HG02981 (cell line): Measurements from ENCODE around the gene PARP1.
"Not testable (repeated sequence)": the region's sequence is repeated elsewhere in the genome, so short reads cannot be mapped to it uniquely, and the experiment has no call there.

Source experiments
- ATAC-seq: cut with Tn5 transposase; IDR thresholded peaks from one replicate; pipeline ENCODE4 v1.9.1; 2021; ENCODE audit warnings: mild to moderate bottlenecking, moderate library complexity; ENCODE audit not compliant: unreplicated experiment

The PARP1 gene

DNA sequence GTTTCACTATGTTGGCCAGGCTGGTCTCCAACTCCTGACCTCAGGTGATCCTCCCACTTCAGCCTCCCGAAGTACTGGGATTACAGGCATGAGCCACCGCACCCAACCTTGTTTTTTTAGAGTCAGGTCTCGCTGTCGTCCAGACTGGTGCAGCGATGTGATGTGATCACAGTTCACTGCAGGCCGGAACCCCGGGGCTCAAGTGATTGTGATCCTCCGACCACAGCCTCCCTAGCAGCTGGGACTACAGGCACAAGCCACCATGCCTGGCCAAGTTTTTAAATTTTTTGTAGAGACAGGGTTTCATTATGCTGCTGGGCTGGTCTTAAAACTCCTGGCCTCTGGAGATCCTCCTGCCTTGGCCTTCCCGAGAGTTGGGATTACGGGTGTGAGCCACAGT, 52.9 kb downstream of the PARP1 start:
- no peak for ATAC-seq

DNA sequence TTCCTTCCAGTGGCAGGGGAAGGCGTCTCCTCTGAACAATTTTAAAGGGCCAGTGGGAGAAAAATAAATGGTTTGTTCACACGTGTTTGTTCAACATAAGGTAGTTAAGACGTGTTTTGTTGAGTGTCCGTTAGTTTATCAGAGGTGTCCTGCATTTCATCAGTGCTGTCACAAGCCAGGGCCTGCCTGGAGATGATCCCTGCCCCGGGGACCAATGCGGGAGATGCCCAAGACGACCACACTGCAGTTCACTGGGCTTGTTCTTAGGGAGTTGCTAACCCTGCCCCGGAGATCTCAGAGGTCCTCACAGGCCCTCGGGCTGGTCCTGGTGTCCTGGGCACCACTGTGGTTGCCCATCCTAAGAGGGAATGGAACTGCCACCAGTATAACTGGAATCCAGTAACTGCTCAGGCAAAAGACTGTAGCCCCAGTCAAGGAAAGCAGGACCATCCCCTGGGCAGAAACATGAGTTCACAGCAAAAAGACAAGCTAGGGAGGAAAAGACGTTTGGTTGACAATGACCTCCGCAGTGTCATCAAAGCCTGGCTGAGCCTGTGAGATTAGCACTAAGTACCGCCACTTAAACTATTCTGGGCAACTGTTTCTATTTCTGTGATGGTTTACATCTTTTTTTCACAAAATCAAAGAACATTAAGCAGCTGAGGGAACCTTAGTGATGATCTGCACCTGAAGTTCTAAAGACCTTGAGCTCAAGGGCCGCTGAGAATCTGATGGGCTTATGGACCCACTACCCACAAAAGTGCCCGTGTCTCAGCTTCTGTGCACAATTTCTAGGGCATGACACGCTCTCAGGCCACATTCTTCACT, 54.0 kb downstream of the PARP1 start:
- no peak for ATAC-seq

DNA sequence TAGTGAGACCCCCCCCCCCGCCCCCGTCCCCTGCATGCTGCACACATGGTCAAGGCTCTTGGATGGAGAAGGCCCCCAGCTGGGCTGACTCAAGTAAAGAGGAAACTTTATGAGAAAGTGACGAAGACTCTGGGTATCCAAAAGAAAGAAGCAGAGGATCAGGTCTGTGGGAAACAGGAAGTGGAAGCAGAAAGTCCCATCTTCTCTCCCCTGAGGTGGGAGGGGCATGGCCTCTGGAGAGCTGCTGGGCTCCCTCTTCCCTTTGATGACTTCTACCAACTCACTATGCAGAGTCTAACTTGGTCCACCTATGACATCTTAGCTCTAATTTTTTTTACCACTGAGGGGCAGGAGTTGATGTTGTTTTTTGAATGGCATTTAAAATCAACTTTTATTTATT, 56.2 kb downstream of the PARP1 start:
- no peak for ATAC-seq

DNA sequence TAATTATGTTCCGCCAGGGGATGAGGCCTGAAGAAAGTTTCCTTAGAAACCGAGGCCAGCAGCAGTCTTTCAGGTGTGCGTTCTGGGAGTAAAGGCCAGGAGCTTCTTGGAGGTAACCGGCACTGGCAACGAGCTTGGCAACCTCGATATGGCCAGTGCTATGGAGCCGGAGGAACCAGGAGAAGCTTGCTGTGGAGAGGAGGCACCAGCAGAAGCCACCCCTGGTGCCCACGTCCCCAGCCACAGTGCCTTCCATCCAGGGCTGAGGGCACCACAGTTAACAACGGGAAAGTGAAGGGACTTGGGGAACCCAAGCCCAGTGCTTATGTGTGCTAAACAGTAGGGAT, 57.4 kb downstream of the PARP1 start:
- no peak for ATAC-seq

DNA sequence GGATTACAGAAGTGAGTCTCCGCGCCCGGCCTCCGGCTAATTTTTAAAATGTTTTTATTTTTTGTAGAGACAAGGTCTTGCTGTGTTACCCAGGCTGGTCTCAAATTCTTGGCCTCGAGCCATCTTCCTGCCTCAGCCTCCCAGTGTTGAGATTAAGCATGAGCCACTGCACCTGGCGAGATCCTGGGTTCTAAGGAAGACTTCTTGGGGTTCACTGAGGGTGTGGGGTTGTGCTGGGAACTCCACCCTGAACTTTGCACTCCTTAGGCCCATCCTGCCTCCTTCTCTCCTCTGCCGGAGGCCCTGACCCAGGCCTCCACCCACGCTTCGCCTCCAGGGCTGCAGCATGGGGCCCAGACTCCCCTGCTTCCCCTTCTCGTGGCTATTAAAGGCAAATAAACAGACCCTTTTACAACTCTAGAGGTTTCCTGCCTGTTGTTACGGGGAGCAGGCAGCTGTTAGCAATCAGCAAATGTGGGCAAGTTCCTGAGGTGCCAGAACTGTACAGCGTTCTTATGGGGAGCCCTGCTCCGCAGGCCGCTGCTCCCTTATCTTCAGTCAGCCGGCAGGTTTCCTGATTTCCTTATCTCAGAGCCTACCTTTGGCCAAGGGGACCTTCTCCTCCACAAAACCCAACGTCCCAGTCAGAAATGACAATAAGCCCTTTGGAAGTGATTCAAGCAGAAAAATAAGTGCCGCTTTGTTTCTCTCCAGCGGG, 57.9 kb downstream of the PARP1 start:
- no peak for ATAC-seq

DNA sequence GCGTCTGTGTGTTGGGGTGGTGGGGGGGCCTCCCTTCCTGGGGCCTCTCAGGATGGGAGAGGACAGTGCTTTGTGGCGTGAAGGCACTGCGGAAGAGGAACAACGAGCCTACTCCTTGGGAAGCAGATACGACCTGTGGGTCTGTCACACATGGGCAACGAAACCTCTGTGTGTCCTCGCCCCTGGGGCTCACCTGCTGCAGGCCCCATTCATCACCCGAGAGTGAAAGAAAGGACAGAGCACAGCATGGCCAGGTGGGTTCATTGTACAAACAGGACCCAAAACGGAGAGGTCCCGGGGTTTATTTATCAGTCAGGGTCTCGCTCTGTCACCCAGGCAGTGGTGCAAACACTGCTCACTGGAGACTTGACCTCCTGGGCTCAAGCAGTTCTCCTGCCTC, 58.8 kb downstream of the PARP1 start:
- no peak for ATAC-seq

DNA sequence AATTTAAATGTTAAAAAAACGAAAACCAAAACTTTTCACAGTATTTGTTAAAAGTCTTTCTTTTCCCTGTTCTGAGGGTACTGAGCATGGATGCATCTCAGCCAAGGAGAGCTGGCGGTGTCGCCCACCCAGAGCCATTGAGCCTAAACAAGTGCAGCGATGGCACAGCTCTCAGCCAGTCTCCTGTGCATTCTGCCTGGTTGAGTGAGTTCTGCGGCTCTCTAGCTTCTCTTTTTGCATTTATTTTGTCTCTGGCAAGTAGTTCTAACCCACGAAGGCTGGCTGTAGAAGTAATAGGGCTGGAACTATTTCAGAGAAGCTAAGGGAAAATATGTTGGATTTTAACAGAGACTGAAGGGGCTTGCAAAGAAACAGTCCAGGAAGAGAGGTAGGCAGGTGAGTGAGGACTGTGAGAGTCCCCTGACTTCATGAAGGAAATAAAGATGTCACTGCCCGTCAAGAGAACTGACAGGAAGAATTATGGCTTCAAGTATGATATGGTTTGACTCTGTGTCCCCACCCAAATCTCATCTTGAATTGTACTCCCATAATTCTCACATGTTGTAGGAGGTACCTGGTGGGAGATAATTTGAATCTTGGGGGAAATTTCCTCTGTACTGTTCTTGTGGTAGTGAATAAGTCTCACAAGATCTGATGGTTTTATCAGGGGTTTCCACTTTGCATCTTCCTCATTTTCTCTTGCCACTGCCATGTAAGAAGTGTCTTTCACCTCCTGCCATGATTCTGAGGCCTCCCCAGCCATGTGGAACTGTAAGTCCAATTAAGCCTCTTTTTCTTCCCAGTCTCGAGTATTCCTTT, 63.2 kb downstream of the PARP1 start:
- no peak for ATAC-seq

DNA sequence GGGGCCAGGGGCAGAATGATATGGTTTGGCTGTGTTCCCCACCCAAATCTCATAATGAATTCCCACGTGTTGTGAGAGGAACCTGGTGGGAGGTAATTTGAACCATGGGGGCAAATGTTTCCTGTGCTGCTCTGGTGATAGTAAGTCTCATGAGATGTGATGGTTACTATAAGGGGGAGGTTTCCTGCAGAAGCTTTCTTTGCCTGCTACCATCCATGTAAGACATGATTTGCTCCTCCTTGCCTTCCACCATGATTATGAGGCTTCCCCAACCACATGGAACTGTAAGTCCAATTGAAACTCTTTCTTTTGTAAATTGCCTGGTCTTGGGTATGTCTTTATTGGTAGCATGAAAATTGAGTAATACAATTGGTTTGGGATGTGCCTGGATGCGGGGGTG, 65.2 kb downstream of the PARP1 start:
- ATAC-seq: no peak

DNA sequence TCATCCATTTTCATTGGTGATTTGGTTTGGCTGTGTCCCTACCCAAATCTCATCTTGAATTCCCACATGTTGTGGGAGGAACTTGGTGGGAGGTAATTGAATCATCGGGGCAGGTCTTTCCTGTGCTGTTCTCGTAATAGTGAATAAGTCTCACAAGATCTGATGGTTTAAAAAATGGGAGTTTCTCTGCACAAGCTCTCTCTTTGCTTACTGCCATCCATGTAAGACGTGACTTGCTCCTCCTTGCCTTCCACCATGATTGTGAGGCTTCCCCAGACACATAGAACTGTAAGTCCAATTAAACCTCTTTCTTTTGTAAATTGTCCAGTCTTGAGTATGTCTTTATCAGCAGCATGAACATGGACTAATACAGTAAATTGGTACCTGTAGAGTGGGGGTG, 67.8 kb downstream of the PARP1 start:
- ATAC-seq: not testable (repeated sequence)

DNA sequence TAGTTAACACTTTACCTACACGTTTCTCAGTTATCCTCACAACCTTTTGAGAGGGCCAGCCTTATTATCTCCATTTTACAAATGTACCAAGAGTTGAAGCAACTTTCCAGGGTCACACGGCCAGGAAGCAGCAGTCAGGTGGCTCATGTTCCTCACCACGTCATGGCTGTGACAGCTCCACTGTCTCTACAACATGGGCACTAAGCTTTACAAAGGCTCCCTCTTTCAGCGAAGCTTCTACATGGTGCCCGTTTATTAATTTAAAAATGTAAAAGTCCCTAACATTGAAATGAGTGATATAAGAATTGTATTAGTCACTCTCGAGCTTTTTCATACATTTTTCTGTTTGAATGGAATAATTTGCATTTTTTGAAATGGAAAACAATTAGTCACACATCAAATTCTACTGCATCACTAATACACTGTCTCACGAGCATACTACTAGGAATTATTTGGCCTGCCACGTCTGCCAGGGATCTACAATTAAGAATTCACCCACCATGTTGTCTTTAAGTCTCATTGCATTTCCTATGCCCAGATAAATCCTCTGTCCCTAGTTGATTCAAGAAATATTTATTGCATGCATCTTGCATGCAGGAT, 70.5 kb downstream of the PARP1 start:
- ATAC-seq: no peak

DNA sequence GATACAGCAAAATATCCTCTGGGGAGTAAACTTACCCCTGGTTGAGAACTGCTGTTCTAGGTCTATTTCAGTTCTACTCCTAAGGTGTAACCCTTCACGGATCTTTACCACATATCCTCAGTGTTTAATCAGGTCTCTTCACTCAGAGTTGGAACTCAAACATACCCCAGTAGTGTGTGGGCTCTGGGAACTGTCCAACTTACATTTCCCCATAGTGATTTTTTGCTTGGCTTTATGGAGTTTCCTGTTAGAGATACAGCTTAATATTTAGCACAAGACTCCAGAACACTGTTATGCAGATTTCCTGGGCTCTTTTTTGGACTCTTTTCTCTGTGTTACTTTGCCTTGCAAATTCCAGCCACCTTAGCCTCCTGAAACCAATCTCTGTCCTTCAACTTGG, 72.2 kb downstream of the PARP1 start:
- ATAC-seq: no peak

DNA sequence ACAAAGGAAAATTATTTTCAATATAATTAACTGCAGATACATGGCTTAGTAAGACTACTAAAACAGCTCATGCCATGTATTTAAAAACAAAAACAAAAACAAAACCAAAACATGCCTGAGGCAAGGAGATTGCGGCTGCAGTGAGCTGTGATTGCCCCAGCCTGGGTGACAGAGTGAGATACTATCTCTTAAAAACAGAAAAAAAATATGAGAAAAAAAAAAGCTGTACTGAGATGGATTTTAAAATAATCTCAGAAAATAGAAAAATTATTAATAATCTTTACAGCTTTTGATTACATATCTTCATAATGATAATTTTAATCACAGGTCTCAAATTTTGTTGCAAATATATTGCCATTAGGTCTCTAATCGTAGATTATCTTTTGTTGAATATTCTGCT, 74.9 kb downstream of the PARP1 start:
- ATAC-seq: no peak

DNA sequence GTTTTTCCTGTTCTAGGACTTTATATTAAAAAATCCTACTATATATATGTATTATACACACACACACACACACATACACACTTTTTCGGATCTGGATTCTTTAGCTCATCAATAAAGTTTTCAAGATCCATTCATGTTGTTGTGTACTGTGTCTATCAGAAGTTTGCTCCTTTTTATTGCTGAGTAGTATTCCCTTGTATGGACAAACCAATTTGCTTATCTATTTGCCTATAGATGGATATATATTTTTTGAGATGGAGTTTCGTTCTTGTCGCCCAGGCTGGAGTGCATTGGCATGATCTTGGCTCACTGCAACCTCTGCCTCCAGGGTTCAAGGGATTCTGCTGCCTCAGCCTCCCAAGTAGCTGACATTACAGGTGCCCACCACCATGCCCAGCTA, 78.7 kb downstream of the PARP1 start:
- ATAC-seq: no peak

DNA sequence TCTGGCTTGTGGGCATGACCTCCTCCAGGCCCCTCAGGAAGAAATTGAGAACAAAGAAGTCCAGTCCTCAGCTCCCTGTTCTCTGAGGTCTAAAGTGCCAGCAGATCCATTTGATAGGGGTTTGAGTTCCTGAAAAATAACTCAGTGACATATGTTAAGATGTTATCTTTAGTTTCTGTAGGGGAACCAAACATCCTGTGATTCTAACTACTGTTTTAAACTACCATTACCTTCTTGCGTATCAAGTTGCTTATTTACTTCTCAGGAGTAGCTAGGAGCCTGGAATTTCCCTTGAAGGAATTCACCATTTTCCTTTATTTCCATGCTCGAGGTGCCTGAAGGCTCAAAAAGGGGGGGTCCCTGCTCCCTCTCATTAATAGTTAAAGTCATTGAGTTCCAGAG, 80.1 kb downstream of the PARP1 start:
- ATAC-seq: no peak

DNA sequence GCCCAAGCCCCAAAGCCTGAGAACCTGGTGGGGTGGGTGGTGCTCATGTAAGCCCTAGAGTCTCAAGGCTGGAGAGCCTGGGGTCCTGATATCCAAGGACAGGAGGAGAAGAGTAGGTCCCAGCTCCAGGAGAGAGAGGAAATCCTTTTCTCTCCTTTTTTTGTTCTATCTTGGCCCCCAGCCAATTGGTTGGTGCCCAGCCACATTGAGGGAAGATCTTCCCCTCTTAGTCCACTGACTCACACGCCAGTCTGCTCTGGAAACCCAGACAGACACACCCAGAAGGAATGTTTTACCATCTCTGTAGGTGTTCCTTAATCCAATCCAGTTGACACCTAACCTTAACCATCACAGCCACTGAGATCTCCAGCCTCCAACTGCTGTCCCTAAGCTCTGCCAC, 82.7 kb downstream of the PARP1 start:
- ATAC-seq: no peak

DNA sequence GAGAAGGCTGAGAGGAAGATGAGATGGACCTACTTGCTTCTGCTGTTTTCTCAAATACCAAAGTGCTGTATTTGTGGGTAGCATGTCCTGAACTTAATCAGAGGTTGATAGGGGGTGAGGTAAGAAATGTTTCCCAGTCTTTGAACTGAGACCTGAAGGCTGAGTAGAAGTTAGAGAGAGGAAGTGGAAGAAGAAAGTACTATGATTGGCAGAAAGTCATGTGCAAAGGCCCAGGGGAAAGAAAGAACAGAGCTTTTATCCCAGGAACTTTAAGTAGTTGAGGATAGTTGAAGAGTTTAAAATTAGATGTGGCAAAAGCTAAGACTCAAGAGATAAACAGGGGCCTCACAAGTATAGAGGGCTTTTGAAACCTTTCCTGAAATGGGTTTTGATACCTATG, 83.4 kb downstream of the PARP1 start:
- ATAC-seq: no peak

DNA sequence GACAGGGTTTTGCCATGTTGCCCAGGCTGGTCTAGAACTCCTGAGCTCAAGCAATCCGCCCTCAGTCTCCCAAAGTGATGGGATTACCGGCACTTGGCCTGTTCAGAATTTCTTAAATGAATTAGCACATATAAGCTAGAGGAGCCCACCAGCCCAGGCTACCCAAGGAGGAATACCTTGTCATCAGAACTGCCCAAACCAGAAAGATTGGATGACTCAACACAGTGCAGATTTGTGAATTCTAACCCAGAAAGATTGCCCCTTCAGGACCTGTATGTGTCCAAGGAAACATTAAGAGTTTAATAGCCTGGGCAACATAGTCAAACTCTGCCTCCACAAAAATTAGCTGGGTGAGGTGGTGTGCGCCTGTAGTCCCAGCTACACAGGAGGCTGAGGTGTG, 84.9 kb downstream of the PARP1 start:
- ATAC-seq: no peak

DNA sequence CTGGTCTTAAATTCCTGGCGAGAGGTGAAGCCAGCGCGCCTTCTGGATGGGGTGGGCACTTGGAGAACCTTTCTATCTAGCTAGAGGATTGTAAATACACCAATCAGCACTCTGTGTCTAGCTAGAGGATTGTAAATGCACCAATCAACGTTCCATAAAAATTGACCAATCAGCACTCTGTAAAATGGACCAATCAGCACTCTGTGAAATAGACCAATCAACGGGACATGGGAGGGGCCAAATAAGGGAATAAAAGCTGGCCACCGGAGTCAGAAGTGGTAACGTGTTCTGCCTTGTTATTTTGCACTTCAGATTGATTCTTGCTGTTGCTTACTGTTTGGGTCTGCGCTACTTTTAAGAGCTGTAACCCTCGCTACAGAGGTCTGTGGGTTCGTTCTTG, 87.0 kb downstream of the PARP1 start:
- ATAC-seq: no peak

DNA sequence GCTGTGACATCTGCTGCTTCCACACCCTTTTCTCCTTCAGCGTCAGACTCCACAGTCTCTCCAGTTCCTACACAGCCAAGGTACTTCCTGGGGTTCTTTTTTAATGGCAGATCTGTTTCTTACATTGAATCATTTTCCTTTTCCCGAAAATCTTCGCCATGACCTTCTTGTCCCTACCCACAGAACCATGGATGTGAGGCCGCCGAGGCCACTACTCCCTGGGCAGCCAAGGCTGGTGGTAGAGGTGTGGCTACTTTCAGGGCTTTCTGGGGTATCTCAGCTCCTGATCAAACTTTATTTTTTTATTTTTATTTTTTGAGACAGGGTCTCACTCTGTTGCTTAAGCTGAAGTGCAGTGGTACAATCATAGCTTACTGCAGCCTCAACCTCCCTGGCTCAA, 89.4 kb downstream of the PARP1 start:
- no peak for ATAC-seq

DNA sequence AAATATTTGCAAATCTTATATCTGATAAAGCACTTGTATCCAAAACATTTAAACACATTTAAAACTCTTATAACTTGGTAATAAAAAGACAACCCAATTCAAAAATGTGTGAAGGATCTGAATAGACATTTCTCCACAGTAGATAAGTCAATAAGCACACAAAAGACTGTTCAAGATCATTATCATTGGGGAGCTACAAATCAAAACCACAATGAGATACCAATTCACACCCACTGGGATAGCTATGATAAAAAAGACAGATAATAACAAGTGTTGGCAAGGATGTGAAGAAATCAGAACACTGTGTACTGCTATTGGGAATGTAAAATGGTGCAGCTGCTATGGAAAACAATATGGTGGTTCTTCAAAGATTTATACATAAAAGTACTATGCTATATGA, 93.8 kb downstream of the PARP1 start:
- no peak for ATAC-seq

DNA sequence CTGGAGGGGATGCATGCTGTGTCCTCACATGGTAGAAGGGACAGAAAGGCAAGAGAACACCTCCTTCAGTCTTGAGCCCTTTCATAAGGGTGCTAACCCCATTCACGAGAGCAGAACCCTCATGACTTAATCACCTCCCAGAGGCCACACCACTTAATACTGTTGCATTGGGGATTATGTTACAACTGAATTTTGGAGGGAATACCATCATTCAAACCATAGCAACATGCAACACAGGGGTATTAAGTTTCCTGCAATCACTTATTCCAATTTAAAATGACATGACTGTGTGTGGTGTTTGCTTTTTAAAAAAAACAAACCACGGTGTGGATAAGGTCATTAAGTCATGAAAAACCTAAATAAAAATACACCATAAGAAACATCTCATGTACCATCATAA, 95.8 kb downstream of the PARP1 start:
- ATAC-seq: no peak
